ENCODE data around the gene OR5H1.

GRCh38 chr3:98185180-98185579 is 54.7 kb downstream of the OR5H1 start:
- TF ChIP-seq, protein P1, sequence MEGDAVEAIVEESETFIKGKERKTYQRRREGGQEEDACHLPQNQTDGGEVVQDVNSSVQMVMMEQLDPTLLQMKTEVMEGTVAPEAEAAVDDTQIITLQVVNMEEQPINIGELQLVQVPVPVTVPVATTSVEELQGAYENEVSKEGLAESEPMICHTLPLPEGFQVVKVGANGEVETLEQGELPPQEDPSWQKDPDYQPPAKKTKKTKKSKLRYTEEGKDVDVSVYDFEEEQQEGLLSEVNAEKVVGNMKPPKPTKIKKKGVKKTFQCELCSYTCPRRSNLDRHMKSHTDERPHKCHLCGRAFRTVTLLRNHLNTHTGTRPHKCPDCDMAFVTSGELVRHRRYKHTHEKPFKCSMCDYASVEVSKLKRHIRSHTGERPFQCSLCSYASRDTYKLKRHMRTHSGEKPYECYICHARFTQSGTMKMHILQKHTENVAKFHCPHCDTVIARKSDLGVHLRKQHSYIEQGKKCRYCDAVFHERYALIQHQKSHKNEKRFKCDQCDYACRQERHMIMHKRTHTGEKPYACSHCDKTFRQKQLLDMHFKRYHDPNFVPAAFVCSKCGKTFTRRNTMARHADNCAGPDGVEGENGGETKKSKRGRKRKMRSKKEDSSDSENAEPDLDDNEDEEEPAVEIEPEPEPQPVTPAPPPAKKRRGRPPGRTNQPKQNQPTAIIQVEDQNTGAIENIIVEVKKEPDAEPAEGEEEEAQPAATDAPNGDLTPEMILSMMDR (IDR thresholded peaks at IDR 0.05): no peak
- TF ChIP-seq POLR2A (IDR thresholded peaks at IDR 0.05) (no peak), EP300 (IDR thresholded peaks at IDR 0.05) (no peak), POLR2AphosphoS5 (IDR thresholded peaks at IDR 0.05) (no peak)
